ENCODE results near the gene TNRC18. TPM values are rescaled to one million over a fixed set of nuclear protein-coding genes. Genes with fewer than 3 reads are reported as not detected.

TNRC18 gene
- total RNA-seq, 2 experiments from 2014 or later: 12.2 to 64.2 TPM

DNA sequence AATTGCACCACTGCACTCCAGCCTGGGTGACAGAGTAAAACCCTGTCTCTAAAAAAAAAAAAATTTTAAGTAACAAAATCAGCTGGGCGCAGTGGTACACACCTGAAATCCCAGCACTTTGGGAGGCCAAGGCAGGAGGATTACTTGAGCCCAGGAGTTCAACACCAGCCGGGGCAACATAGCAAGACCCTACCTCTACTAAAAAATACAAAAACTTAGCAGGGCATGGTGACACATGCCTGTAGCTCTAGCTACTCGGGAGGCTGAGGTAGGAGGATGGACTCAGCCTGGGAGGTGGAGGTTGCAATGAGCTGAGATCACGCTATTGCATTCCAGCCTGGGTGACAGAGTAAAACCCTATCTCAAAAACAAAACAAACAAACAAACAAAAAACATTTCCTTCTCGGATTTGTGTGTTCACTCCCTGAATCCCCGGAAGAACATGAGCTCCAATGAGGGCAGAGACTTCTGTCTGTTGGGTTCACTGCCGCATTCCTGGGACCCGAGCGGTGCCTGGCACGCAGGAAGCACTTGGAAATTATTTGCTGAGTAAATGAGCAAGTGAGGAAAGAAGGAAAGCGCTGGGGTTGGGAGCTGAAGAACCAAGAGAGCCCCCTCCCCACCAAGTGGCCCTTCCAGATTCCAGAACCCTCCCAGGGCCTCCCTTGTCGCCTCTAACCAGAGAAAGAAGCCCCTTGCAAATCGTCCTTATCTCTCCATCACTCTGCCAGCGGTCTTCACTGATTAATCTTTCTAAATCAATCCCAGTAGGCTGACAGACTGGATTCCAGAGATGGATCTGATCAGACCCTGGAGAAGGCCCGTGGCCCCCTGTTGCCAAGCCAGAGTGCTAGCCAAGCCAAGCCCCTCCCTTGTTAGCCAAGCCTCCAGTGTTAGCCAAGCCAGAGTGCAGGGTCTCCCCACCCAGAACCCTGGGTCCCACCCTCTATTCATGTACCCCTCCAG, 6.2 kb downstream of the TNRC18 start:
- Histone ChIP-seq H3K79me2 (ENCODE audit: insufficient read depth, low read depth, low read length) (no peaks in the 10 kb centered on the region), H3K4me2 (ENCODE audit: low read length) (no peak overlapping the region), H3K36me3 (ENCODE audit: insufficient read depth, low read length) (no peaks in the 10 kb centered on the region), H3K9me3 (ENCODE audit: low read length) (no peaks in the 10 kb centered on the region), H3K27ac (ENCODE audit: low read depth, low read length, poor library complexity, severe bottlenecking) (no peak overlapping the region), H4K20me1 (ENCODE audit: insufficient read depth, low read length) (no peaks in the 10 kb centered on the region), H3K4me3 (ENCODE audit: low read depth, low read length, poor library complexity, severe bottlenecking) (no peak overlapping the region), H2AFZ (ENCODE audit: low read length) (no peak overlapping the region), H3K4me1 (ENCODE audit: insufficient read depth, low read length, poor library complexity, severe bottlenecking) (peaks cover 10% of the 10 kb centered on the region), H3K9me2 (ENCODE audit: insufficient read depth, low read length) (no peaks in the 10 kb centered on the region)
- no TSS peak for BruUV-seq (replicated peaks)
- POLR2A ChIA-PET: interaction anchor here (0.5 to 0.7 kb wide), 3 partner anchors 22 to 470 kb away, joined by 3 to 5 read pairs (median 3); no protein-coding TSS in a partner anchor
- no peak for DNase-seq (ENCODE audit: low spot score)
- TF ChIP-seq, protein P1, sequence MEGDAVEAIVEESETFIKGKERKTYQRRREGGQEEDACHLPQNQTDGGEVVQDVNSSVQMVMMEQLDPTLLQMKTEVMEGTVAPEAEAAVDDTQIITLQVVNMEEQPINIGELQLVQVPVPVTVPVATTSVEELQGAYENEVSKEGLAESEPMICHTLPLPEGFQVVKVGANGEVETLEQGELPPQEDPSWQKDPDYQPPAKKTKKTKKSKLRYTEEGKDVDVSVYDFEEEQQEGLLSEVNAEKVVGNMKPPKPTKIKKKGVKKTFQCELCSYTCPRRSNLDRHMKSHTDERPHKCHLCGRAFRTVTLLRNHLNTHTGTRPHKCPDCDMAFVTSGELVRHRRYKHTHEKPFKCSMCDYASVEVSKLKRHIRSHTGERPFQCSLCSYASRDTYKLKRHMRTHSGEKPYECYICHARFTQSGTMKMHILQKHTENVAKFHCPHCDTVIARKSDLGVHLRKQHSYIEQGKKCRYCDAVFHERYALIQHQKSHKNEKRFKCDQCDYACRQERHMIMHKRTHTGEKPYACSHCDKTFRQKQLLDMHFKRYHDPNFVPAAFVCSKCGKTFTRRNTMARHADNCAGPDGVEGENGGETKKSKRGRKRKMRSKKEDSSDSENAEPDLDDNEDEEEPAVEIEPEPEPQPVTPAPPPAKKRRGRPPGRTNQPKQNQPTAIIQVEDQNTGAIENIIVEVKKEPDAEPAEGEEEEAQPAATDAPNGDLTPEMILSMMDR (conservative IDR thresholded peaks at IDR 0.05; ENCODE audit: low read length): no peak
- TF ChIP-seq EZH2phosphoT487 (IDR thresholded peaks at IDR 0.05; ENCODE audit: borderline replicate concordance, low read depth, low read length): no peak
- CTCF ChIA-PET (ENCODE audit: unreplicated experiment): no interaction called here
- intact Hi-C loops (cut with micrococcal nuclease; ENCODE audit: unreplicated experiment): no loop called here

GRCh38 chr7:5414916-5415315, 8.7 kb downstream of the TNRC18 start:
- no peaks in the 10 kb centered on the region for H3K79me2 ChIP-seq (ENCODE audit: insufficient read depth, low read depth, low read length)
- H3K9me2 ChIP-seq (ENCODE audit: insufficient read depth, low read length): no peaks in the 10 kb centered on the region
- CTCF ChIA-PET (ENCODE audit: unreplicated experiment): no interaction called here
- H2AFZ ChIP-seq (ENCODE audit: low read length): no peak overlapping the region
- BruUV-seq (replicated peaks): no TSS peak
- H3K27ac ChIP-seq (ENCODE audit: low read depth, low read length, poor library complexity, severe bottlenecking): no peak overlapping the region
- H3K36me3 ChIP-seq (ENCODE audit: insufficient read depth, low read length): no peaks in the 10 kb centered on the region
- H4K20me1 ChIP-seq (ENCODE audit: insufficient read depth, low read length): no peaks in the 10 kb centered on the region
- POLR2A ChIA-PET: no interaction called here
- no peaks in the 10 kb centered on the region for H3K9me3 ChIP-seq (ENCODE audit: low read length)
- TF ChIP-seq EZH2phosphoT487 (IDR thresholded peaks at IDR 0.05; ENCODE audit: borderline replicate concordance, low read depth, low read length): no peak
- TF ChIP-seq, protein P1 (conservative IDR thresholded peaks at IDR 0.05; ENCODE audit: low read length): no peak
- no peak for DNase-seq (ENCODE audit: low spot score)
- H3K4me2 ChIP-seq (ENCODE audit: low read length): no peak overlapping the region
- intact Hi-C loops (cut with micrococcal nuclease; ENCODE audit: unreplicated experiment): no loop called here
- H3K4me1 ChIP-seq (ENCODE audit: insufficient read depth, low read length, poor library complexity, severe bottlenecking): no peaks in the 10 kb centered on the region
- H3K4me3 ChIP-seq (ENCODE audit: low read depth, low read length, poor library complexity, severe bottlenecking): no peak overlapping the region

DNA sequence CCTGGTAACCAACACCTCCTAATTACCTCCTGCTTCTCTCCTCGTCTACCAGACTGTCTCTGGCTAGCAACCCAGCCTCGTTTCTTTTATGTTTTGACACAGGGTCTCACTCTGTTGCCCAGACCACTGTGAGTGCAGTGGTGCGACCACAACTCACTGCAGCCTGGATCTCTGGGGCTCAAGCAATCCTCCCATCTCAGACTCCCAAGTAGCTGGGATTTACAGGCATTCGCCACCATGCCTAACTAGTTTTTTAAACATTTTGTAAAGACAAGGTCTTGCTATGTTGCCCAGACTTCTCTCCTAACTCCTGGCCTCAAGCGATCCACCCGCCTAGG, 10.2 kb downstream of the TNRC18 start:
- H3K79me2 ChIP-seq (ENCODE audit: insufficient read depth, low read depth, low read length): no peaks in the 10 kb centered on the region
- no peaks in the 10 kb centered on the region for H3K4me1 ChIP-seq (ENCODE audit: insufficient read depth, low read length, poor library complexity, severe bottlenecking)
- BruUV-seq (replicated peaks): no TSS peak
- POLR2A ChIA-PET: no interaction called here
- H3K4me2 ChIP-seq (ENCODE audit: low read length): no peak overlapping the region
- CTCF ChIA-PET (ENCODE audit: unreplicated experiment): no interaction called here
- intact Hi-C loops (cut with micrococcal nuclease; ENCODE audit: unreplicated experiment): no loop called here
- H4K20me1 ChIP-seq (ENCODE audit: insufficient read depth, low read length): no peaks in the 10 kb centered on the region
- no peaks in the 10 kb centered on the region for H3K9me3 ChIP-seq (ENCODE audit: low read length)
- H2AFZ ChIP-seq (ENCODE audit: low read length): no peak overlapping the region
- no peak for DNase-seq (ENCODE audit: low spot score)
- no peak overlapping the region for H3K4me3 ChIP-seq (ENCODE audit: low read depth, low read length, poor library complexity, severe bottlenecking)
- no peak for TF ChIP-seq EZH2phosphoT487 (IDR thresholded peaks at IDR 0.05; ENCODE audit: borderline replicate concordance, low read depth, low read length)
- TF ChIP-seq, protein P1 (conservative IDR thresholded peaks at IDR 0.05; ENCODE audit: low read length): no peak
- no peaks in the 10 kb centered on the region for H3K36me3 ChIP-seq (ENCODE audit: insufficient read depth, low read length)
- H3K9me2 ChIP-seq (ENCODE audit: insufficient read depth, low read length): no peaks in the 10 kb centered on the region
- no peak overlapping the region for H3K27ac ChIP-seq (ENCODE audit: low read depth, low read length, poor library complexity, severe bottlenecking)
